Glomerular endothelial cell (primary cell): Measurements from ENCODE around the gene AGBL1. TPM values are rescaled to one million over a fixed set of nuclear protein-coding genes. Genes with fewer than 3 reads are reported as not detected.

Experiments
- DNase-seq: peaks from one replicate; pipeline ENCODE4 v3.0.0-alpha.2; 2011; ENCODE audit warnings: low read depth, low spot score; ENCODE audit errors: extremely low read depth
- total RNA-seq: library from RNA; depleted of rRNA; stranded (reverse); fragments of >200 nt; gene quantifications from 2 replicates; pipeline ENCODE4 v1.2.3, GENCODE V29; 2015

The AGBL1 gene
- total RNA-seq, 1 donor from 2014 or later, result not detected

GRCh38 chr15:86558686-86559085 lies 479.0 kb downstream of the AGBL1 start:
- DNase-seq, result no peak

DNA sequence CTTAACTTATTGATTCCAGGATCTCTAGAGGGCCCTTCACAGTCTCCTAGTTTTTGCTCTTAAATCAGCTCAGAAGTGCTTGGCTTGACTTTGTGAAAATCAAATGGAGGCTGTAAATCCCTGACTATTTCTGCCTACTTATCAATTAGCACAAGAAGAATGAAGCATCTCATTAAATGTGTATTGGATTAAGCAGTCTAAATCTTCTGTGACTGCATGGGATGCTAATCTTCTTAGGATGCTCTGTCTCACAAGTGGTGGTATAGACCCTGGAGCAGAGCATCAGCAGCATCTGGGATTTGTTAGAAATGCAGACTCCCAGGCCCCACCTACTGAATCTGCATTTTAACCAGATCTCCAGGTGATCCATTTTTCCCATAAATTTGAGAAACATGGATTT lies 488.7 kb downstream of the AGBL1 start:
- no peak for DNase-seq

GRCh38 chr15:86570738-86571137 lies 491.1 kb downstream of the AGBL1 start:
- DNase-seq, result no peak

DNA sequence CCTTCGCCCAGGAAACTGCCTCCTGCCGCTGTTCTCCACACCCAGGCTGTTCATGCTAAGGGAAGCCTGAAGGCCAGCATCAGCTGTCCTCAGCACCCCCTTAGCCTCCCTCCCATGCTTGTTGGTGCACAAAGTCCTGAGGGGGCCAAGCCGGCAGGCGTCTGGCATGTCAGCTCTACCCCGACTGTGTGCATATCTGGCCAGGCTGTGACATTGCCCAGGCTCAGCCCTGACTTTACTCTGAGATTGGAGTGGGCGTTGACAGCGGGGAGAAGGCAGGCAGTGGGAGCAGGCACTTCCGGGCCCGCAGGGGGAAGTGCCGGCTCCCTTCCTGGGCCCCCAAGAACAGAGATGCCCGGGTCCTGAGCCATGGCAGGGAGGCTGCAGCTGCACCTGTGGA lies 492.2 kb downstream of the AGBL1 start:
- no peak for DNase-seq

GRCh38 chr15:86572368-86572841 lies 492.7 kb downstream of the AGBL1 start:
- no peak for DNase-seq

DNA sequence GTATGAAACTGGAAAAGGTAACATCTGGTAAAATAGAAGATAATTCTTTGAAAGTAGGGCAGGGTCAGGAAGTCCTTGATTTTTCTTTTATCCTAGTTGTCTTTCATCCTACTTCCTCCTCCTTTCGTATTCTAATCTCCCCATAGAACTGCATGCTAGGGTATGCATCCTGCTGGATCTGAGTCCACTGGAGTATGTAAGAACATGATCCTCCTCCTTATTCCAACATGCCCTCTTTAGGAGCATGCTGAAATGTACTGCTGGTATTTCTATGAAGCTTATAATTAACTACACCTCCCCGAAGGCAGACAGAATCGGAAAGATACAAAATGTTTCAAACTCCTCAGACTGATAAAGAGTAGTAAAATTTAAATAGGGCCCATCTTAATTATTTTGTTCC lies 493.8 kb downstream of the AGBL1 start:
- DNase-seq, result no peak

DNA sequence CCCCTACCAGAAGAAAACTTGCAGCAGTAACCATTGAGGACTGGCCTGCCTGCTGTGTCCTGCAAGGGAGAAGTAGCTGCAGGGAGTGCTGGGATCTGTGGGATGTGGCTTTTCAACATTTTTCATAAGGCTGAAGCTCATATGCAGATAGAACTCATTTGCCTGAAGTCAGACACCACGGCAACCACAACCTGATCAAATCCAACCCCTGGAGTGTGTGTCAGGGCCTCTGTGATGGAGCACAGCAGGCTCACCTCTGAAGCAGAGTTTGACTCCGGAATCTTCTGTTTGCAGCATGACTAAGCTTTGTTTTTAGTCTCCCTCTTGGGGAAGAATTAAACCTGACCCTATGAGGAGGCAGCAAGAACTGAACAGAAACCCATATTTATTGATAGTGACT lies 508.7 kb downstream of the AGBL1 start:
- DNase-seq, result no peak

GRCh38 chr15:86590461-86590860 lies 510.8 kb downstream of the AGBL1 start:
- no peak for DNase-seq

DNA sequence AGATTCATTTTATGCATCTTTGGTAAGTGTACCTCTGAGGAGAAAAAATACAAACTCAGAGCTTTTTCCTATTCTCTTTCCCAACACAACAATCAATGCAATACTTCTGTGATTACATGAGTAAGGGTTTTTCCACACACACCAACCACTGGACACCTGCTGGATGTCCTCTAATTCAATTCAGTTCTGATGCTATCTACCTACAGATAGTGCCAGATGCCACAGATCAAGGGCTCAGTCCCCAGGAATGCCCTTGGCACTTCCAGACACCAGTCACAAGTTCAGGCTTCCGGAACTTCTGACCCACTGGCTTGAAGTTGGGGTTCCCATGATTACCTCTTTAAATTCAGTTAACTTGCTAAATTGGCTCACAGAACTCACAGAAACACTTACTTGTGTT lies 511.5 kb downstream of the AGBL1 start:
- DNase-seq, result no peak

GRCh38 chr15:86591994-86592735 lies 512.5 kb downstream of the AGBL1 start:
- DNase-seq, result no peak

GRCh38 chr15:86595741-86596140 lies 516.1 kb downstream of the AGBL1 start:
- DNase-seq, result no peak

- no peak for DNase-seq
Observed at GRCh38 chr15:86603466-86603865, 523.8 kb downstream of the AGBL1 start.

DNA sequence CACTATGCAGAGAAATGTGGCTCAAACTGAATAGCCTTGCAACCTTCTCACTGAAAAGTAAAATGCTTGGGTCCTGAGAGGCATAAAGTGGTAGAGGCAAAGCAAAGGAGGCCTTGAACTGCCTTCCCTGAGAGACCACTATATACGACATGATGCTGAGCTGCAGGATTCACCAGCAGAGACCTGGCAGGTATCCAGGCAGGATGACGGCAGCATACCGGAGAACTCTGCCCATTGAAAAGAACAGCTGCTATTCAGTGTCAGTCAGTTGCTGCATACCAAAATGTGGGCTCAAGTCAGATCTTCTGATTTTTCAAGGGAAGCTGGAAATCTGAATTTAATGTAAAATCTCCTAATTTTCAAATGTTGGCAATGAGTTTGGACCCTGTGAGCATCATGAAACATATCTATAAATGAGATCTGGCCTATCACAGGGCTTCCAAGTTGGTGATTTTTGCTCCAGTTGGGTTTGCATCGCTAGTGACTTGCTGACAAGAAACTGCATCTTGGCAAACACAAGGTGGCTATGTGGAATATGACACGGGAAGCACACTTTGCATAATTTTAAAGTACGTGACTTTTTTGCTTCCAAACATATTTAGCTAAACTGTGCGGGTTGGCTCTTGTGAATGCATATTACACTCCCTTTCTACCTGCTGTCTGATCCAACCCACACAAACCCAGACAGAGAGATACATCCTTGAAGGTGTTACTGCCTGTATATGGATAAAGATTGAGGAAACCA lies 529.0 kb downstream of the AGBL1 start:
- DNase-seq, result no peak

DNA sequence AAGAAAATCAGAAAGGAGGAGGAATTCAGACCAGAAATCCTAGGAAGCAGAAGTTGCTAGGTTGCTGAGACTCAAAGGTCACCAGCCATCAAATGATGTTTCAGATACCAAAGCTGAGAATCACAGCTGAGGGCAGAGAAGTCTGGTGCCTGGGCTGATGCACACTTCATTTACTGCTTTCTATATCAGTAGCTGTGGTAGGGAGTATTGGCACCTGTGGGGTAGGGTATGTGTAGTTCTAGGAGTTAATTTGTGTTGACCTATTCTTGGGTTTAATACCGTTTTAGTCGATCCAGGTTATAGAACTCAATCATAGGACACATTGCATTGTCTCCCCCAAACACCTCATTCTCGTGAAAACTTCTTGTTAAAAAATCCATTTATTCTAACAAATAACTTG lies 529.6 kb downstream of the AGBL1 start:
- no peak for DNase-seq

DNA sequence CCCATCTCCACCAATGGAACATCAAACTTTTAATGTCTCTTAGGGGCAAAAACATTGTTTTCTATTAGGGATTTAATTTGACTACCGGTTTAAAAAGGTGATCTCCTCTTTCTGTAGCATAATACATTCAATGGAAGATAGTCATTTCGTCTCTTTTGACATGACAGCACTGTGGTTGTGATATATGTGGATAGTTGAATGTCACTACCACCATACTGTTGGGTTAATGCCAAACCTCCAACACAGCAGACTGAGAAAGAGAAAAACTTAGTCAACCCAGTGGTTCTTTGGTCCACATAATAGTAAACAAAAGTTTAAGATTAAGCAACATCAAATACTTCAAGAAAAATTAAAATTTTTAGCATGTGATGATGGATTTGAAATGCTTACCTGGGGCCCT lies 530.4 kb downstream of the AGBL1 start:
- no peak for DNase-seq

DNA sequence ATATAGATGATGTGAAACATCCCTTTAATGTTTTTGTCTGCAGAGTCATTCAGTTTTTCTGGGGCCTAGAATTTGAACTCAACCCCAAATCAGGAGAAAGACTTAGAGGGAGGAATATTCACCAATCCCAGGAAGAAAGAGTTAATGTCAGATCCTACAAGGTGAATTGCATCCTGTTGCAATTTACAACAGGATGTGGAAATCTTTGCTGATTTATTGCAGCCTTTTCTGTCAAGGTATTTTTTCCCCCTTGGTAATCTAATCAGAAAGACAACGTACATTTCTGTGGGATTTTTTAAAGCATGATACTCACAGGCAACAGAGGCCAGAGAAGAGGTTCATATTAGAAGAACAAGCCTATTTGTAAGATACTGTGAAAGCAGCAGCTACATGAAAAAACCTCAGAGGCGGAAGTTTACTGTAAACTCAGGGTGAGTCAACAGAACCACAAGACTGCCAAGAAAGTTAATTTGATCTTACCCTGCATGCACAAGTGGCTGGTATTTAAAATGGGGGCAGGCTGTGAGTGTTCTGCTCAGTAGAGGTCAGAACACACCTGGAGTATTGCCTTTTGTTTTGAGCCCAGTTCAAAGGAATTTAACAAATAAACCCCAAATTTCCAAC lies 531.9 kb downstream of the AGBL1 start:
- DNase-seq, result no peak

GRCh38 chr15:86615411-86615810 lies 535.7 kb downstream of the AGBL1 start:
- DNase-seq, result no peak

- DNase-seq, result no peak
Observed at GRCh38 chr15:86615816-86616215, 536.1 kb downstream of the AGBL1 start.

DNA sequence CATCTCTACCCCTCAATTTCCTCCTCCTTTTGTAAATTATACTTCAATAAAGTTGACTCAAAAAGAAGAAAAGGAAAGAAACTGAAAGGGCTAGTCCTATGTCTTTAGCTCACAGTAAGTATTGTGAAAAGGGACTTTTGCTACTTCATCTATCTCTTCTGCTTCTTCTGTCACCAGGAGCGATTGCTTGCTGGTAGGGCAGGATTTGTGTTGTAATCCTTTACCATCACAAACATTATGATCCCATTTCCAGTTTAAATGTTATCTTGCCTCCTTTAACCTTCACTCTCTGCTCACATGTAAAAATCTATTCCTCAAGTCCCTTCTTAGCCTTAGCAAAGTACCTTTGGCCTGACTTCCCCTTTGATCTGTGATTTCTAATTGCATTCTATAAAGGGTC lies 537.1 kb downstream of the AGBL1 start:
- DNase-seq, result no peak

- no peak for DNase-seq
Observed at GRCh38 chr15:86620157-86620556, 540.5 kb downstream of the AGBL1 start.

DNA sequence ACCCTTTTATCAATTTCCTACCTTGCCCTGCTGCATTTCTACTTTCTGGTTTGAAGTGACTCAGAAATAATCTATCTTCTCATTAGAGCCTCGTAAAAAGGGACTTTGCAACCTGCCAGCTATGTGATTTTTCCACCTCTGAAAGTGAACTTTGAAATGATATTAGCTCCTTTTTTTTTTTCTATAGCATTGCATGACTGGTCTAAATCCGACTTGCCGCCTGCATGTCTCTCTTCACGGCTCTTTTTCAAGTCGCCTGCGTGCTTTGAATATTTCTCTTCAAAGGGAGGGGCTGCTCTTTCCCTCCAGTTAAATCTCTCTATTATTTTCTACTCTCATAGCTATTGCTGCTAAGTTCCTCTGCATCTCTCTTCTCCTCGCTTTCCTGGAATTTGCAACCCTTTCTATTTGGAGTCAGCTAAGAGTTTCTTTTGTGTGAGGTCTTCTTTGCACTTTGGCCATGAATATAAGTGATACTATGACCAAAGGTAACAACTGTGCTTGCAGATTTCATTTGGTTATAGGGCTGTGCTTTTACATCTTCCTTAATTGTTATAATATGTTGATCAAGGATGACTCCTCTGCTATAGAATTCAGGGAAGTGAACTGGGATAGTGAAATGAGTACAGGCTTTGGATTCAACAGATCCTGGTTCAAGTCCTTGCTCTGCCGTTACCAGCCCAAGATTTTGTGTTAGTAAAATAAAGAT lies 541.1 kb downstream of the AGBL1 start:
- DNase-seq, result no peak
